Panc1 (cell line): ENCODE results near the gene KLHL2. TPM values are rescaled to one million over a fixed set of nuclear protein-coding genes. Genes with fewer than 3 reads are reported as not detected.

Experiments
- ATAC-seq: fragments of 200-7000 bp; cut with Tn5 transposase; 2 replicates; pipeline ENCODE4 v1.9.1; 2020; ENCODE audit warnings: mild to moderate bottlenecking, moderate library complexity
- Bru-seq: library from RNA; stranded (reverse); fragments of 400-500 nt; gene quantifications from one replicate; lab custom pipeline; 2021; lab: Mats Ljungman, UMichigan
- BruChase-seq, 2 experiments: library from RNA; stranded (reverse); fragments of 400-500 nt; gene quantifications; one replicate each; lab custom pipeline; 2021; lab: Mats Ljungman, UMichigan
- BruUV-seq: library from RNA; stranded (reverse); fragments of 400-500 nt; replicated peaks from 2 replicates; lab custom pipeline; 2021; lab: Mats Ljungman, UMichigan
- CTCF ChIA-PET: fragments of 300-600 bp; sonication (Branson Sonifier 250); formaldehyde crosslinking; loops from one replicate; lab custom pipeline; 2022; ENCODE audit warnings: antibody characterized with exemption; lab: Charles Lee
- POLR2A ChIA-PET: fragments of 300-600 bp; sonication (Branson Sonifier 250); formaldehyde crosslinking; loops from one replicate; lab custom pipeline; 2022; ENCODE audit warnings: antibody characterized with exemption; lab: Charles Lee
- DNase-seq: peaks from one replicate; pipeline ENCODE4 v3.0.0-alpha.2; 2010; ENCODE audit warnings: low read depth, low spot score
- H3K27ac ChIP-seq: 2 replicates; pipeline ENCODE4 v1.5.1; 2011; ENCODE audit warnings: mild to moderate bottlenecking, low read length, inconsistent platforms
- H3K27me3 ChIP-seq: fragments of 200-500 bp; sonication (Bioruptor generic); 2 replicates; pipeline ENCODE4 v1.6.0; 2014; ENCODE audit warnings: low read length, inconsistent platforms; ENCODE audit not compliant: control insufficient read depth, insufficient read depth
- H3K36me3 ChIP-seq: fragments of 200-500 bp; sonication (Bioruptor generic); 2 replicates; pipeline ENCODE4 v1.5.1; 2014; ENCODE audit warnings: inconsistent platforms, mild to moderate bottlenecking, low read length, moderate library complexity; ENCODE audit not compliant: control insufficient read depth, insufficient read depth
- H3K4me1 ChIP-seq: 2 replicates; pipeline ENCODE4 v1.5.1; 2011; ENCODE audit warnings: inconsistent platforms, mild to moderate bottlenecking, low read length, moderate library complexity; ENCODE audit not compliant: control insufficient read depth, insufficient read depth
- H3K4me3 ChIP-seq, 2 experiments: 2 replicates each; pipeline ENCODE4 v1.5.1; 2011 to 2012; ENCODE audit warnings: low read depth in 2 of 2, low read length in 2 of 2, mild to moderate bottlenecking in 2 of 2, inconsistent platforms in 1 of 2, moderate library complexity in 1 of 2
- H3K9me3 ChIP-seq: fragments of 200-500 bp; sonication (Bioruptor generic); 2 replicates; pipeline ENCODE4 v1.5.1; 2014; ENCODE audit warnings: low read depth, mild to moderate bottlenecking, inconsistent platforms, low read length, moderate library complexity; ENCODE audit not compliant: control insufficient read depth, insufficient read depth
- CTCF ChIP-seq: fragments of 450-650 bp; IDR thresholded peaks from 2 replicates; pipeline ENCODE4 v1.5.1; 2017; ENCODE audit warnings: mild to moderate bottlenecking
- POLR2AphosphoS5 ChIP-seq: IDR thresholded peaks from 2 replicates; pipeline ENCODE4 v1.6.1; 2012; ENCODE audit warnings: mild to moderate bottlenecking, low read depth, low read length, moderate library complexity
- REST ChIP-seq, 2 experiments: IDR thresholded peaks; 2 replicates each; pipeline ENCODE4 v1.6.1; 2011 to 2012; ENCODE audit warnings: low read depth in 2 of 2, control low read depth in 1 of 2, low read length in 1 of 2, mild to moderate bottlenecking in 1 of 2, moderate library complexity in 1 of 2; ENCODE audit not compliant: insufficient read depth in 1 of 2
- SIN3A ChIP-seq: IDR thresholded peaks from 2 replicates; pipeline ENCODE4 v1.6.1; 2012; ENCODE audit warnings: low read depth, mild to moderate bottlenecking, low read length, moderate library complexity, borderline replicate concordance; ENCODE audit not compliant: insufficient read depth
- TCF7L2 ChIP-seq: IDR thresholded peaks from 2 replicates; pipeline ENCODE4 v1.6.1; 2011; ENCODE audit warnings: mild to moderate bottlenecking, low read depth, low read length, inconsistent platforms
- in situ Hi-C: cut with HindIII; loops from 2 replicates; pipeline ENCODE4 v1.10.0; 2016; ENCODE audit warnings: low sequenced_read_pairs, low pct_unique_long_range_greater_than_20kb
- intact Hi-C: fragments of 100-400 bp; cut with micrococcal nuclease; formaldehyde crosslinking; loops from one replicate; pipeline ENCODE4 v1.10.0; 2022; ENCODE audit not compliant: unreplicated experiment
- long read RNA-seq: library from polyadenylated mRNA; unstranded; transcript quantifications from one replicate; pipeline ENCODE4 v2.0.0, GENCODE V29; 2021; ENCODE audit not compliant: unreplicated experiment
- polyA plus RNA-seq: library from polyadenylated mRNA; unstranded; fragments of >200 nt; gene quantifications from one replicate; pipeline ENCODE4 v1.2.1, GENCODE V29; 2012; ENCODE audit warnings: missing spikeins; ENCODE audit not compliant: insufficient read length
- total RNA-seq: library from RNA; stranded (reverse); gene quantifications from one replicate; pipeline ENCODE4 v1.2.1, GENCODE V29; 2021; ENCODE audit not compliant: unreplicated experiment

Gene KLHL2
- total RNA-seq (17.4 TPM), Bru-seq, nascent RNA (percentile 75 among the genes with signal in this experiment), BruChase-seq, experiment 1, labeled RNA remaining after a 2-hour chase (percentile 64 among the genes with signal in this experiment), BruChase-seq, experiment 2, labeled RNA remaining after a 6-hour chase (percentile 67 among the genes with signal in this experiment)
- polyA plus RNA-seq: 14.4 TPM
- long read RNA-seq, transcript KLHL2-201 (15 exons, 3,134 nt): major isoform, 42 of 61 reads
- long read RNA-seq, partial matches to known transcripts: 4 of 61 reads
- long read RNA-seq, other reads (novel, unspliced or antisense): 15 of 61 reads

GRCh38 chr4:165207431-165208220 lies at the start of gene KLHL2:
Gene KLHL2, plus strand, starts transcription at chr4:165207561. Its CDS starts 316 bp downstream, at chr4:165207877.
- H3K9me3 ChIP-seq: no peaks in the 10 kb centered on the region
- H3K4me1 ChIP-seq: peaks cover 22% of the 10 kb centered on the region
- peak; percentile 97 for ATAC-seq
- in situ Hi-C loops (no loop called here), intact Hi-C loops (no loop called here)
- no TSS peak for BruUV-seq
- ChIA-PET POLR2A (no interaction called here), CTCF (no interaction called here)
- TF ChIP-seq TCF7L2: no peak
- no peak for TF ChIP-seq REST (IDR thresholded peaks at IDR 0.05; ENCODE audit: insufficient read depth in 1 of 2, low read depth in 2 of 2, low read length in 1 of 2)
- no peak for TF ChIP-seq CTCF
- TF ChIP-seq SIN3A: no peak
- TF ChIP-seq POLR2AphosphoS5: no peak
- peak within 1 kb of the TSS; percentile 31 for H3K27ac ChIP-seq
- no peaks in the 10 kb centered on the region for H3K27me3 ChIP-seq
- peak within 1 kb of the TSS; percentile 59 to 79 for H3K4me3 ChIP-seq
- no peaks in the 10 kb centered on the region for H3K36me3 ChIP-seq
- DNase-seq: no peak

GRCh38 chr4:165158762-165159161 lies 48.6 kb upstream of the KLHL2 start:
- BruUV-seq: no TSS peak
- DNase-seq: no peak
- CTCF ChIA-PET: no interaction called here
- H3K4me3 ChIP-seq: no peak overlapping the region
- TF ChIP-seq TCF7L2 (no peak), CTCF (no peak), SIN3A (no peak)
- POLR2A ChIA-PET: no interaction called here
- H3K4me1 ChIP-seq: no peaks in the 10 kb centered on the region
- no peaks in the 10 kb centered on the region for H3K27me3 ChIP-seq
- H3K36me3 ChIP-seq: no peaks in the 10 kb centered on the region
- intact Hi-C loops (no loop called here), in situ Hi-C loops (no loop called here)
- H3K27ac ChIP-seq: no peak overlapping the region
- H3K9me3 ChIP-seq: no peaks in the 10 kb centered on the region
- ATAC-seq: no peak
